Prostate gland (tissue), 2 donors: ENCODE measurements around the gene MTHFD2L. TPM values are rescaled to one million over a fixed set of nuclear protein-coding genes. Genes with fewer than 3 reads are reported as not detected.

Experiments
- DNase-seq: peaks from one replicate; pipeline ENCODE4 v3.0.0-alpha.2; 2019; ENCODE audit warnings: low spot score
- H3K27ac ChIP-seq, 2 donors: fragments of 200-600 bp; sonication (generic); 2 replicates each; pipeline ENCODE4 v1.5.1; 2017 to 2019
- H3K27me3 ChIP-seq: fragments of 200-600 bp; sonication (generic); replicated peaks from 2 replicates; pipeline ENCODE4 v1.5.1; 2019; ENCODE audit not compliant: insufficient read depth
- H3K36me3 ChIP-seq, 2 donors: fragments of 200-600 bp; sonication (generic); 1 replicate in 1 of 2; 2 replicates in 1 of 2; pipeline versions ENCODE4 v1.5.1 to v1.8.1; 2017 to 2019
- H3K4me1 ChIP-seq: fragments of 200-600 bp; sonication (generic); replicated peaks from 2 replicates; pipeline ENCODE4 v1.5.1; 2019
- H3K4me3 ChIP-seq, 2 donors: fragments of 200-600 bp; sonication (generic); 2 replicates each; pipeline ENCODE4 v1.5.1; 2017 to 2019
- H3K9me3 ChIP-seq: fragments of 200-600 bp; sonication (generic); 2 replicates; pipeline ENCODE4 v1.5.1; 2017
- CTCF ChIP-seq, 4 experiments: fragments of 200-600 bp in 2 of 4; fragments of 450-650 bp in 2 of 4; sonication (generic) in 2 of 4; IDR thresholded peaks; 1 replicate in 3 of 4; 2 replicates in 1 of 4; pipeline ENCODE4 v1.5.1; 2016 to 2019; ENCODE audit warnings: antibody characterized with exemption in 4 of 4, mild to moderate bottlenecking in 2 of 4, moderate library complexity in 2 of 4
- POLR2A ChIP-seq: fragments of 450-650 bp; IDR thresholded peaks from one replicate; pipeline ENCODE4 v1.6.1; 2016; ENCODE audit warnings: antibody characterized with exemption, mild to moderate bottlenecking
- POLR2AphosphoS5 ChIP-seq: sonication (generic); formaldehyde crosslinking; IDR thresholded peaks from one replicate; pipeline ENCODE4 v1.6.1; 2017; ENCODE audit warnings: antibody characterized with exemption
- WGBS: methylation state at CpG from one replicate; pipeline ENCODE4 v1.1.5; 2018; 5-methylcytosine and 5-hydroxymethylcytosine counted together
- intact Hi-C: fragments of 100-400 bp; cut with DNase I; formaldehyde crosslinking; loops from one replicate; pipeline ENCODE4 v1.14.2; 2022
- total RNA-seq, 2 donors: library from RNA; depleted of rRNA; stranded (reverse); fragments of >200 nt; gene quantifications; one replicate each; pipeline ENCODE4 v1.1.0, GENCODE V29; 2016

The MTHFD2L gene
- total RNA-seq, 2 donors from 2014 or later: 15.8 to 19.9 TPM

GRCh38 chr4:74267998-74268606, 110.2 kb downstream of the MTHFD2L start:
- intact Hi-C loops: no loop called here
- Histone ChIP-seq H3K27me3 (no peaks in the 10 kb centered on the region), H3K4me3 (no peak overlapping the region), H3K4me1 (no peaks in the 10 kb centered on the region), H3K36me3 (no peaks in the 10 kb centered on the region), H3K9me3 (no peaks in the 10 kb centered on the region), H3K27ac (no peak overlapping the region)
- DNase-seq: no peak
- TF ChIP-seq POLR2AphosphoS5: no peak
- TF ChIP-seq POLR2A: no peak
- no peak for TF ChIP-seq CTCF (IDR thresholded peaks at IDR 0.05)

- Histone ChIP-seq H3K36me3 (no peaks in the 10 kb centered on the region), H3K4me1 (no peaks in the 10 kb centered on the region), H3K4me3 (no peak overlapping the region), H3K9me3 (no peaks in the 10 kb centered on the region), H3K27ac (no peak overlapping the region), H3K27me3 (no peaks in the 10 kb centered on the region)
- WGBS: 89% methylated on average over 2 of the region's 2 CpGs
- no peak for TF ChIP-seq CTCF (IDR thresholded peaks at IDR 0.05)
- TF ChIP-seq POLR2A: no peak
- no peak for TF ChIP-seq POLR2AphosphoS5
- intact Hi-C loops: no loop called here
- no peak for DNase-seq
These were observed 110.7 kb downstream of the MTHFD2L start for GRCh38 chr4:74268643-74269042.

- no peaks in the 10 kb centered on the region for H3K27me3 ChIP-seq
These were observed 120.6 kb downstream of the MTHFD2L start for GRCh38 chr4:74278490-74278889.

GRCh38 chr4:74279716-74280115, 121.8 kb downstream of the MTHFD2L start:
- Histone ChIP-seq H3K27ac (no peak overlapping the region), H3K9me3 (no peaks in the 10 kb centered on the region), H3K4me3 (no peak overlapping the region), H3K36me3 (no peaks in the 10 kb centered on the region), H3K4me1 (no peaks in the 10 kb centered on the region), H3K27me3 (no peaks in the 10 kb centered on the region)
- intact Hi-C loops: no loop called here
- DNase-seq: no peak
- TF ChIP-seq POLR2A: no peak
- no peak for TF ChIP-seq CTCF (IDR thresholded peaks at IDR 0.05)
- TF ChIP-seq POLR2AphosphoS5: no peak
- WGBS: 88% methylated on average over 3 of the region's 3 CpGs

More at GRCh38 chr4:74278490-74278889, 120.6 kb downstream of the MTHFD2L start:
- Histone ChIP-seq H3K36me3 (no peaks in the 10 kb centered on the region), H3K9me3 (no peaks in the 10 kb centered on the region), H3K4me1 (no peaks in the 10 kb centered on the region), H3K27ac (no peak overlapping the region), H3K4me3 (no peak overlapping the region)
- DNase-seq: no peak
- intact Hi-C loops: no loop called here
- TF ChIP-seq CTCF (IDR thresholded peaks at IDR 0.05) (no peak), POLR2AphosphoS5 (no peak), POLR2A (no peak)
- 85% methylated on average over 3 of the region's 3 CpGs for WGBS

- Histone ChIP-seq H3K4me1 (no peaks in the 10 kb centered on the region), H3K36me3 (no peaks in the 10 kb centered on the region), H3K27me3 (no peaks in the 10 kb centered on the region), H3K27ac (no peak overlapping the region), H3K9me3 (no peaks in the 10 kb centered on the region), H3K4me3 (no peak overlapping the region)
- no peak for TF ChIP-seq POLR2A
- TF ChIP-seq POLR2AphosphoS5: no peak
- TF ChIP-seq CTCF (IDR thresholded peaks at IDR 0.05): no peak
- intact Hi-C loops: no loop called here
- DNase-seq: no peak
These were observed 125.0 kb downstream of the MTHFD2L start for GRCh38 chr4:74282926-74283325.
